Measurements from ENCODE around the gene PARD3. TPM values are rescaled to one million over a fixed set of nuclear protein-coding genes. Genes with fewer than 3 reads are reported as not detected.

Gene PARD3
- total RNA-seq, 1 experiment from 2014 or later: 154 TPM

DNA sequence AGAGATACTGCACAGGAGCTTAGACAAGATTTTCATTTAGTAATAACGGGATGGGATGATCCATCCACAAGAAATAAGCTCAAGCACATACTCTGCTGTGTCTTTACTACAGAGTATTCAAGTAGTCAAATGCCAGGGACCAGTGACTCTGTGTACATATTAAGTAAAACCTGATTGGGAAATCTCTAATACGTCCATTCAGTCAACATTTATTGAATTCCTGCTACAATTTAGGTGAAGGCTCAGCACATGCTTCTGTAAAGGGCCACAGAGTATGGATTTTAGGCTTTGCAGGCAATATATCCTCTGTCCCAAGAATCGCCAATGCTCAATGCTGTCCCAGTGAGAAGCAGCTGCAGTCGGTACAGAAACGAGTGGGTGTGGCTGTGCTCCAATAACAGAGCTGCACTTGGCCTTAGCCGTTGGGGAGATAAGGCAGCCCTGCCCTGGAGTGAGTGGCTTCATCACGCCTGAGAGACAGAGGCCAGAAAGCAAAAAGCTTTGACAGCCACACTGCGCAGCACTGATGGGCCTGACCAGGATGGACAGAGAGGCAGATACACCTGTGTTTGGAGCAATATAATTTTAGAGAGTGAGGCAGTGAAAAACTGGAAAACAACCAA is 186.8 kb downstream of the PARD3 start:
- H3K27ac ChIP-seq (ENCODE audit: low read length): no peak overlapping the region
- no peak overlapping the region for H3K4me3 ChIP-seq (ENCODE audit: low read length)
- DNase-seq: no peak
- no peaks in the 10 kb centered on the region for H3K27me3 ChIP-seq (ENCODE audit: low read length)
- no peaks in the 10 kb centered on the region for H4K20me1 ChIP-seq (ENCODE audit: low read length)
- no peaks in the 10 kb centered on the region for H3K9me3 ChIP-seq (ENCODE audit: low read length)
- H3F3A ChIP-seq (ENCODE audit: low read length, unreplicated experiment): no peaks in the 10 kb centered on the region
- POLR2A ChIA-PET (ENCODE audit: unreplicated experiment): no interaction called here
- no peaks in the 10 kb centered on the region for H3K9me2 ChIP-seq (replicated peaks; ENCODE audit: low read length)
- BruUV-seq (replicated peaks): no TSS peak
- no peak overlapping the region for H3K4me2 ChIP-seq (ENCODE audit: low read length)
- H3K36me3 ChIP-seq (ENCODE audit: low read depth, low read length): no peaks in the 10 kb centered on the region
- CTCF ChIA-PET: no interaction called here
- H3K4me1 ChIP-seq (ENCODE audit: insufficient read depth, low read length): no peaks in the 10 kb centered on the region
- H2AFZ ChIP-seq (ENCODE audit: low read length): no peak overlapping the region
- no peaks in the 10 kb centered on the region for H3K79me2 ChIP-seq (ENCODE audit: low read length)
- no peak overlapping the region for H3K9ac ChIP-seq (ENCODE audit: low read length)
- ATAC-seq: no peak
- TF ChIP-seq EZH2 (IDR thresholded peaks at IDR 0.05; ENCODE audit: low read length, unreplicated experiment) (no peak), EZH2phosphoT487 (IDR thresholded peaks at IDR 0.05; ENCODE audit: borderline replicate concordance, low read length) (no peak)
- TF ChIP-seq, protein P1, sequence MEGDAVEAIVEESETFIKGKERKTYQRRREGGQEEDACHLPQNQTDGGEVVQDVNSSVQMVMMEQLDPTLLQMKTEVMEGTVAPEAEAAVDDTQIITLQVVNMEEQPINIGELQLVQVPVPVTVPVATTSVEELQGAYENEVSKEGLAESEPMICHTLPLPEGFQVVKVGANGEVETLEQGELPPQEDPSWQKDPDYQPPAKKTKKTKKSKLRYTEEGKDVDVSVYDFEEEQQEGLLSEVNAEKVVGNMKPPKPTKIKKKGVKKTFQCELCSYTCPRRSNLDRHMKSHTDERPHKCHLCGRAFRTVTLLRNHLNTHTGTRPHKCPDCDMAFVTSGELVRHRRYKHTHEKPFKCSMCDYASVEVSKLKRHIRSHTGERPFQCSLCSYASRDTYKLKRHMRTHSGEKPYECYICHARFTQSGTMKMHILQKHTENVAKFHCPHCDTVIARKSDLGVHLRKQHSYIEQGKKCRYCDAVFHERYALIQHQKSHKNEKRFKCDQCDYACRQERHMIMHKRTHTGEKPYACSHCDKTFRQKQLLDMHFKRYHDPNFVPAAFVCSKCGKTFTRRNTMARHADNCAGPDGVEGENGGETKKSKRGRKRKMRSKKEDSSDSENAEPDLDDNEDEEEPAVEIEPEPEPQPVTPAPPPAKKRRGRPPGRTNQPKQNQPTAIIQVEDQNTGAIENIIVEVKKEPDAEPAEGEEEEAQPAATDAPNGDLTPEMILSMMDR (conservative IDR thresholded peaks at IDR 0.05; ENCODE audit: low read depth, low read length): no peak
- intact Hi-C loops (cut with micrococcal nuclease): no loop called here

DNA sequence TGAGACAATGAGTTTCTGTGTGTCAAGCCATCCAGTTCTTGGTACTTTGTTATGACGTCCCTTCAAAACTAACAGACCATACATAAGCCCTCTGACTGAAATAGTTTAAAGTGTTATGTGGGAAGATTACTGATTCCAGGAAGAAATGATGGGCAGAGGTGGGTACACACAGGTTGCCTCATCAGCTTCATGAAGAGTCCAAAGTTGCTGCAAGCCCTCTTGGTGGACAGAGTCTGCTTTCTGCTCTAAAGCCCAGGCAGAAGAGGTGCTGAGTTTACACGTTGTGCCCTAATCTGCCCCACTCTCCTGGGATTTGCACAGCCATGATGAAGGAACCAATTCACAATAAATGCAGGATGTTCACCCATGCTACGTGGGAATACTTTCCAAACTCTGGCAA is 187.4 kb downstream of the PARD3 start:
- intact Hi-C loops (cut with micrococcal nuclease): no loop called here
- TF ChIP-seq, protein P1 (conservative IDR thresholded peaks at IDR 0.05; ENCODE audit: low read depth, low read length): no peak
- TF ChIP-seq EZH2phosphoT487 (IDR thresholded peaks at IDR 0.05; ENCODE audit: borderline replicate concordance, low read length) (no peak), EZH2 (IDR thresholded peaks at IDR 0.05; ENCODE audit: low read length, unreplicated experiment) (no peak)
- H3K4me3 ChIP-seq (ENCODE audit: low read length): no peak overlapping the region
- no peaks in the 10 kb centered on the region for H3K79me2 ChIP-seq (ENCODE audit: low read length)
- H3K9me2 ChIP-seq (replicated peaks; ENCODE audit: low read length): no peaks in the 10 kb centered on the region
- no peak overlapping the region for H3K27ac ChIP-seq (ENCODE audit: low read length)
- ATAC-seq (no peak), DNase-seq (no peak)
- H3K9me3 ChIP-seq (ENCODE audit: low read length): no peaks in the 10 kb centered on the region
- no peaks in the 10 kb centered on the region for H4K20me1 ChIP-seq (ENCODE audit: low read length)
- H3K36me3 ChIP-seq (ENCODE audit: low read depth, low read length): no peaks in the 10 kb centered on the region
- ChIA-PET CTCF (no interaction called here), POLR2A (ENCODE audit: unreplicated experiment) (no interaction called here)
- no peaks in the 10 kb centered on the region for H3K27me3 ChIP-seq (ENCODE audit: low read length)
- H2AFZ ChIP-seq (ENCODE audit: low read length): no peak overlapping the region
- no peak overlapping the region for H3K9ac ChIP-seq (ENCODE audit: low read length)
- no peaks in the 10 kb centered on the region for H3K4me1 ChIP-seq (ENCODE audit: insufficient read depth, low read length)
- no peak overlapping the region for H3K4me2 ChIP-seq (ENCODE audit: low read length)
- no peaks in the 10 kb centered on the region for H3F3A ChIP-seq (ENCODE audit: low read length, unreplicated experiment)
- no TSS peak for BruUV-seq (replicated peaks)

DNA sequence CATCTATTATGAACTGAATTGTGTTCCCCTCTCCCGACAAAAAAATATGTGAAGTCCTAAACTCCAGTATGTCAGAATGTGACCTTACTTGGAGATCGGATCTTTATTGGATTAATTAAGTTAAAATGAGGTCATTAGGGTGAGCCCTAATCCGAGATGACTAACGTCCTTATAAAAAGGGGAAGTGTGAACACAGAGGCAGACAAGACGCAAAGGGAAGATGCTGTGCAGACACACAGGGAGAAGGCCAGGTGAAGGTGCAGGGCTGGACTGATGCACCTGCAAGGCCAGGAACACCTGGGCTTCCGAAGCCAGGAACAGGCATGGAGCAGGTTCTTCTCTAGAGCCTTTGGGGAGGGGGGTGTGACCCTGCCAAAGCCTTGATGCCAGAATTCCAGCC is 187.8 kb downstream of the PARD3 start:
- H3K4me2 ChIP-seq (ENCODE audit: low read length): no peak overlapping the region
- DNase-seq (no peak), ATAC-seq (no peak)
- CTCF ChIA-PET: no interaction called here
- no peak overlapping the region for H3K9ac ChIP-seq (ENCODE audit: low read length)
- no peaks in the 10 kb centered on the region for H3K36me3 ChIP-seq (ENCODE audit: low read depth, low read length)
- H4K20me1 ChIP-seq (ENCODE audit: low read length): no peaks in the 10 kb centered on the region
- H3K4me3 ChIP-seq (ENCODE audit: low read length): no peak overlapping the region
- POLR2A ChIA-PET (ENCODE audit: unreplicated experiment): no interaction called here
- H2AFZ ChIP-seq (ENCODE audit: low read length): no peak overlapping the region
- no TSS peak for BruUV-seq (replicated peaks)
- H3F3A ChIP-seq (ENCODE audit: low read length, unreplicated experiment): no peaks in the 10 kb centered on the region
- no peaks in the 10 kb centered on the region for H3K27me3 ChIP-seq (ENCODE audit: low read length)
- H3K4me1 ChIP-seq (ENCODE audit: insufficient read depth, low read length): no peaks in the 10 kb centered on the region
- H3K27ac ChIP-seq (ENCODE audit: low read length): no peak overlapping the region
- no peaks in the 10 kb centered on the region for H3K9me2 ChIP-seq (replicated peaks; ENCODE audit: low read length)
- H3K79me2 ChIP-seq (ENCODE audit: low read length): no peaks in the 10 kb centered on the region
- intact Hi-C loops (cut with micrococcal nuclease): no loop called here
- TF ChIP-seq, protein P1 (conservative IDR thresholded peaks at IDR 0.05; ENCODE audit: low read depth, low read length): no peak
- TF ChIP-seq EZH2phosphoT487 (IDR thresholded peaks at IDR 0.05; ENCODE audit: borderline replicate concordance, low read length) (no peak), EZH2 (IDR thresholded peaks at IDR 0.05; ENCODE audit: low read length, unreplicated experiment) (no peak)
- no peaks in the 10 kb centered on the region for H3K9me3 ChIP-seq (ENCODE audit: low read length)
